ENCODE results near the gene KNCN. TPM values are rescaled to one million over a fixed set of nuclear protein-coding genes. Genes with fewer than 3 reads are reported as not detected.

The KNCN gene
- total and polyA plus RNA-seq, 10 of the 15 experiments (the other 5 are each of a cell fraction or from before 2014, with no cell fraction given) = not detected

- no peak for TF ChIP-seq RAD21 (IDR thresholded peaks at IDR 0.05; ENCODE audit: insufficient read depth, low read depth, low read length)
- no peak for TF ChIP-seq PAX8 (IDR thresholded peaks at IDR 0.05)
Measured at GRCh38 chr1:46512135-46512791, 39.2 kb downstream of the KNCN start (continued).

DNA sequence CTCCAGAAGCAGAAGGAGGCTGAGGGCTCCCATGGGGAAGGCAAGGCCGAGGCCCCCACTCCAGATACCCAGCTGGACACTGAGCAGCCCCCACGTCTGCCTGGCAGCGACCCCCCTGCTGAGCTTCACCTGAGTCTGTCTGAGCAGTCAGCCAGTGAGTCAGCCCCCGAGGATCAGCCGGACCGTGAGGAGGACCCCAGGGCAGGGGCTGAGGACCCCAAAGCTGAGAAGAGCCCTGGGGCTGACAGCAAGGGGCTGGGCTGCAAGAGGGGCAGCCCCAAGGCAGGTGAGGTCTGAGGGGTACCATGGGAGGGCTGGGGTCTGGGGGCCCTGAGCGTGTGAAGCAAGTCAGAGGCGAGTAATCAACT, 40.5 kb downstream of the KNCN start:
- H3K4me3 ChIP-seq = no peak overlapping the region
- ATAC-seq (no peak), DNase-seq (ENCODE audit: low read depth, low spot score) (no peak), FAIRE-seq (no peak)
- no peaks in the 10 kb centered on the region for H4K20me1 ChIP-seq (ENCODE audit: control insufficient read depth, insufficient read depth)
- no peak overlapping the region for H3K4me2 ChIP-seq (ENCODE audit: control insufficient read depth, insufficient read depth)
- TF ChIP-seq, protein P1, sequence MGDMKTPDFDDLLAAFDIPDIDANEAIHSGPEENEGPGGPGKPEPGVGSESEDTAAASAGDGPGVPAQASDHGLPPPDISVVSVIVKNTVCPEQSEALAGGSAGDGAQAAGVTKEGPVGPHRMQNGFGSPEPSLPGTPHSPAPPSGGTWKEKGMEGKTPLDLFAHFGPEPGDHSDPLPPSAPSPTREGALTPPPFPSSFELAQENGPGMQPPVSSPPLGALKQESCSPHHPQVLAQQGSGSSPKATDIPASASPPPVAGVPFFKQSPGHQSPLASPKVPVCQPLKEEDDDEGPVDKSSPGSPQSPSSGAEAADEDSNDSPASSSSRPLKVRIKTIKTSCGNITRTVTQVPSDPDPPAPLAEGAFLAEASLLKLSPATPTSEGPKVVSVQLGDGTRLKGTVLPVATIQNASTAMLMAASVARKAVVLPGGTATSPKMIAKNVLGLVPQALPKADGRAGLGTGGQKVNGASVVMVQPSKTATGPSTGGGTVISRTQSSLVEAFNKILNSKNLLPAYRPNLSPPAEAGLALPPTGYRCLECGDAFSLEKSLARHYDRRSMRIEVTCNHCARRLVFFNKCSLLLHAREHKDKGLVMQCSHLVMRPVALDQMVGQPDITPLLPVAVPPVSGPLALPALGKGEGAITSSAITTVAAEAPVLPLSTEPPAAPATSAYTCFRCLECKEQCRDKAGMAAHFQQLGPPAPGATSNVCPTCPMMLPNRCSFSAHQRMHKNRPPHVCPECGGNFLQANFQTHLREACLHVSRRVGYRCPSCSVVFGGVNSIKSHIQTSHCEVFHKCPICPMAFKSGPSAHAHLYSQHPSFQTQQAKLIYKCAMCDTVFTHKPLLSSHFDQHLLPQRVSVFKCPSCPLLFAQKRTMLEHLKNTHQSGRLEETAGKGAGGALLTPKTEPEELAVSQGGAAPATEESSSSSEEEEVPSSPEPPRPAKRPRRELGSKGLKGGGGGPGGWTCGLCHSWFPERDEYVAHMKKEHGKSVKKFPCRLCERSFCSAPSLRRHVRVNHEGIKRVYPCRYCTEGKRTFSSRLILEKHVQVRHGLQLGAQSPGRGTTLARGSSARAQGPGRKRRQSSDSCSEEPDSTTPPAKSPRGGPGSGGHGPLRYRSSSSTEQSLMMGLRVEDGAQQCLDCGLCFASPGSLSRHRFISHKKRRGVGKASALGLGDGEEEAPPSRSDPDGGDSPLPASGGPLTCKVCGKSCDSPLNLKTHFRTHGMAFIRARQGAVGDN (IDR thresholded peaks at IDR 0.05) = no peak
- TF ChIP-seq REST (IDR thresholded peaks at IDR 0.05; ENCODE audit: low read depth, low read length) = no peak
- TF ChIP-seq RAD21 (IDR thresholded peaks at IDR 0.05; ENCODE audit: insufficient read depth, low read depth, low read length) = no peak
- TF ChIP-seq BRCA1 (IDR thresholded peaks at IDR 0.05; ENCODE audit: low read depth, low read length) = no peak
- TF ChIP-seq MYC (IDR thresholded peaks at IDR 0.05; ENCODE audit: insufficient read depth, insufficient read length, insufficient replicate concordance, low read length, severe bottlenecking) = no peak
- no peak for TF ChIP-seq BACH1 (IDR thresholded peaks at IDR 0.05; ENCODE audit: borderline replicate concordance)
- no peak for TF ChIP-seq NFXL1 (IDR thresholded peaks at IDR 0.05; ENCODE audit: borderline replicate concordance)
- TF ChIP-seq KAT2A (conservative IDR thresholded peaks at IDR 0.05; ENCODE audit: control insufficient read depth, low read depth, low read length) = no peak
- TF ChIP-seq, protein P2, sequence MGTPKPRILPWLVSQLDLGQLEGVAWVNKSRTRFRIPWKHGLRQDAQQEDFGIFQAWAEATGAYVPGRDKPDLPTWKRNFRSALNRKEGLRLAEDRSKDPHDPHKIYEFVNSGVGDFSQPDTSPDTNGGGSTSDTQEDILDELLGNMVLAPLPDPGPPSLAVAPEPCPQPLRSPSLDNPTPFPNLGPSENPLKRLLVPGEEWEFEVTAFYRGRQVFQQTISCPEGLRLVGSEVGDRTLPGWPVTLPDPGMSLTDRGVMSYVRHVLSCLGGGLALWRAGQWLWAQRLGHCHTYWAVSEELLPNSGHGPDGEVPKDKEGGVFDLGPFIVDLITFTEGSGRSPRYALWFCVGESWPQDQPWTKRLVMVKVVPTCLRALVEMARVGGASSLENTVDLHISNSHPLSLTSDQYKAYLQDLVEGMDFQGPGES (IDR thresholded peaks at IDR 0.05) = no peak
- ChIA-PET RAD21 (ENCODE audit: unreplicated experiment) (no interaction called here), POLR2A (no interaction called here), SMC1A (ENCODE audit: uncharacterized antibody, unreplicated experiment) (no interaction called here), CTCF (interaction anchor here (0.7 to 1.4 kb wide), 3 partner anchors 11 to 69 kb away, joined by 3 read pairs; no protein-coding TSS in a partner anchor)
- no peaks in the 10 kb centered on the region for H3K27me3 ChIP-seq (replicated peaks in 1 of 2; ENCODE audit: control insufficient read depth in 2 of 2, insufficient read depth in 2 of 2, low read length in 1 of 2)
- H2AFZ ChIP-seq (ENCODE audit: control insufficient read depth, low read depth, low read length) = no peak overlapping the region
- in situ Hi-C loops (cut with MboI) (no loop called here), intact Hi-C loops (cut with micrococcal nuclease; ENCODE audit: unreplicated experiment) (no loop called here)
- no peak overlapping the region for H3K9ac ChIP-seq (ENCODE audit: control insufficient read depth, insufficient read depth, low read length)
- H3K9me3 ChIP-seq (replicated peaks; ENCODE audit: control insufficient read depth, insufficient read depth, low read length) = no peaks in the 10 kb centered on the region
- BruUV-seq (replicated peaks) = no TSS peak
- 17% methylated on average over 8 of the region's 8 CpGs for WGBS (ENCODE audit: insufficient coverage, insufficient replicate concordance, low lambda C conversion rate, missing lambda C conversion rate)
- H3K27ac ChIP-seq (ENCODE audit: control insufficient read depth, insufficient read depth) = no peak overlapping the region
- H3K4me1 ChIP-seq (ENCODE audit: control insufficient read depth, insufficient read depth, low read length) = no peaks in the 10 kb centered on the region
- no peaks in the 10 kb centered on the region for H3K36me3 ChIP-seq (ENCODE audit: control insufficient read depth in 2 of 2, insufficient read depth in 2 of 2, low read length in 1 of 2)
- no peaks in the 10 kb centered on the region for H3K79me2 ChIP-seq (ENCODE audit: control insufficient read depth, insufficient read depth, low read length)
